NCI-H2227 treated with DMSO at 0.1 percent for 48 hours (cell line): ENCODE results near the gene MRPL51.
"Not testable (repeated sequence)": the region's sequence is repeated elsewhere in the genome, so short reads cannot be mapped to it uniquely, and the experiment has no call there.

Experiments used
- DNase-seq: peaks from one replicate; lab custom pipeline; 2025; lab: John Stamatoyannopoulos, UW

MRPL51 gene

DNA sequence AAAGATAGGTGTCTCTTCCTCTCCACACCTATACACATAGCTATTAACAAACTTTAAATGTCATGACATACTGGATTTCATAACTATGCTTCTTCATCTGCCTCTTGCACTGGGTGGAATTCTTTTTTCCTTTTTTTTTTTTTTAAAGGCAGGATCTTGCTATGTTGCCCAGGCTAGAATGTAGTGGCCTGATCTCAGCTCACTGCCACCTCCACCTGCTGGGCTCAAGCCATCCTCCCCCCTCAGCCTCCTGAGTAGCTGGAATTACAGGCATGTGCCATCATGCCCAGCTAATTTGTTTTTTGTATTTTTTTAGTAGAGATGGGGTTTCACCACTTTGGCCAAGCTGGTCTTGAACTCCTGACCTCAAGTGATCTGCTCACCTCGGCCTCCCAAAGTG is 4.8 kb downstream of the MRPL51 start:
- no peak for DNase-seq

DNA sequence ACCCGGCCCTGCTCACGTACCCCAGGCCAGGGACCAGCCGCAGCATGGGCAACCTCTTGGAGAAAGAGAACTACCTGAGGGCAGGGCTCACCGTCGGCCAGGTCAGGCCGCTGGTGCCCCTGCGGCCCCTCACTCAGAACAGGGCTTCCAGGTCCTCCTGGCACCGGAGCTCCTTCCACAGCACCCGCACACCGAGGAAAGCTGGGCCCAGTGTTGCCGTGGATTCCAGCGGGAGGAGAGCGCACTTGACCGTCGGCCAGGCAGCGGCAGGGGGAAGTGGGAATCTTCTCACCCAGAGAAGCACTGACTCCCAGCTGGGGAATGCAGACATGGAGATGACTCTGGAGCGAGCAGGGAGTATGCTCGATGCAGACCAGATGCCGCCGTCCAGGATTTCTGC is 14.6 kb downstream of the MRPL51 start:
- DNase-seq, result no peak

DNA sequence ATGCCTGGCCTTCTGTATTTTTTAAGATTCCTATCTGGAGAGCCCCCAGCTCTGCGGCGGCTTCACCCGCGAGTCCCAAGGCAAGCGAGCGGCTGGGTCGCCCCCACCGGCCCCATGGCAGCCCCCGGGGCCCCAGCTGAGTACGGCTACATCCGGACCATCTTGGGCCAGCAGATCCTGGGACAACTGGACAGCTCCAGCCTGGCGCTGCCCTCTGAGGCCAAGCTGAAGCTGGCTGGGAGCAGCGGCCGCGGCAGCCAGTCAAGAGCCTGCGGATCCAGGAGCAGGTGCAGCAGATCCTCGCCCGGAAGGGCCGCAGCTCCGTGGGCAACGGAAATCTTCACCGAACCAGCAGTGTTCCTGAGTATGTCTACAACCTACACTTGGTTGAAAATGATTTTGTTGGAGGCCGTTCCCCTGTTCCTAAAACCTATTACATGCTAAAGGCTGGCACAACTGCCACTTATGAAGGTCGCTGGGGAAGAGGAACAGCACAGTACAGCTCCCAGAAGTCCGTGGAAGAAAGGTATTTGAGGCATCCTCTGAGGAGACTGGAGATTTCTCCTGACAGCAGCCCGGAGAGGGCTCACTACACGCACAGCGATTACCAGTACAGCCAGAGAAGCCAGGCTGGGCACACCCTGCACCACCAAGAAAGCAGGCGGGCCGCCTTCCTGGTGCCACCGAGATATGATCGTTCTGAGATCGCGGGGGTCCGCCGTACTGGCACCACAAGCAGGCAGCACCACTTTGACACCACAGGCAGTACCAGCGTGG is 15.3 kb downstream of the MRPL51 start:
- DNase-seq, result not testable (repeated sequence)

GRCh38 chr12:6476489-6476888 is 16.6 kb downstream of the MRPL51 start:
- no peak for DNase-seq

GRCh38 chr12:6475233-6475975 is 17.7 kb downstream of the MRPL51 start:
- not testable (repeated sequence) for DNase-seq

DNA sequence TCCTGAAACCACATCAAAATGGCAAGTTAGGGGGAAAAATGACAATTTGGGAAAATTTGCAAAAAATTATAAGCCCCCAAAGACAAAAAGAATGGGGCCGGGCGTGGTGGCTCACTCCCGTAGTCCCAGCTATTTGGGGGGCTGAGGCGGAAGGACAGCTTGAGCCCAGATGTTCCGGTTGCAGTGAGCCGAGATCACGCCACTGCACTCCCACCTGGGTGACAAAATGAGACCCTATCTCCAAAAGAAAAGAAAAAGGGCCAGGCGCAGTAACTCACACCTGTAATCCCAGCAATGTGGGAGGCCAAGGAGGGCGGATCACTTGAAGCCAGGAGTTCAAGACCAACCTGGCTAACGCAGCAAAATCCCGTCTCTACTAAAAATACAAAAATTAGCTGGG is 20.6 kb downstream of the MRPL51 start:
- no peak for DNase-seq

DNA sequence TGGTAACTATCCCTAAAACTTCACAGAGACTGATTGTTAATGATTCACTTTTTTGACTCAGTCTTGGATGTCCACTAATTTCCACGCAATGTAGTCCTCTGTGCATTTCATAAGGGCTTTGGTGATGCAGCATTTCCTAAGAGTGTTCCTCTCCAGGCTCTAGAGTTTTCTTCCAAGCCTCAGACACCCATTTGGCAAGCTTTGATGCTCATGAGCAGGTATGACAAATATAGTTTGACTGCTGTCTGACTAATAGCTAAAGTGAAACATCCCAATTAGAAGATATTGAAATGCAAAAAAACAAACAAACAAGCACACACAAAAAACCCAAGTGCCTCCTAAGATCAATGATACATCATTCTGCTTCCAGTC is 21.1 kb downstream of the MRPL51 start:
- no peak for DNase-seq

GRCh38 chr12:6470375-6471163 is 22.5 kb downstream of the MRPL51 start, which contains the start of gene VAMP1:
VAMP1 (minus strand) TSS chr12:6470677; CDS start chr12:6470531, 146 bp downstream.
- DNase-seq, result peak; percentile 92

DNA sequence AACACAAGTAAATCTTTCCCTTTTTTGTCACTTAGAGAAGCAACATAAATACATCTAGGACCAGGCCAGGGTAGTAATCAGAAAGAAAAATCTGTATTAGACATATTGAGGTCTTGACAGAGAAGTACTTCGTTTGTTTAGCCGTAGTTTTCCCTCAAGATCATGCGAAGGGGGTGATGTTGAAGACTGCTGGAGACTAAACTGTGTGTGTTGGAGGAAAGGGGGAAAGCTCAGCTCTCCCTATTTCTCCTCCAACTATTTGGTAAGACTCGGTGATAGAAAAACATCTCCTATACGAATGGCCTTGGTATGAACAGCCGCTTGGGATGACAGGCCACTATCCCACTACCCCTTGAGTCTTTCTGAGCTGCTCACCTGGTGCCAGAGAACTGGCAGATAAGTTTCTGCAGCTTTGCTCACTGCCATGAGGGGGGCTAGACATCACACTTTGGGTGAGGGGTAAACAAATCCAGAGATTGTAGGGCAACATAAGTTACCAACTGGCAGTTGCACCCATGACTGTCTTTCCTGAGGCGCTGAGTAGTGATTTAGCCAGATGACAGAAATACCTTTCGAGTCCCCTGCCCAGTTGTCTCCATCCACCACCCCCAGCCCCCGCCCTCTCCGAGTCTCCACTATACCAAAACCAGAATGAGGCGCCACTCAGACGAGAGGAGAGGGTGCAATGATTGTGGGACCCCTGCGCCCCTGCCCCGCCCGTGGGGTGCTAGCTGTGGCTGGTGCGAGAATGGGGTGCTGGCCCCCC is 23.3 kb downstream of the MRPL51 start:
- no peak for DNase-seq

GRCh38 chr12:6469092-6469491 is 24.0 kb downstream of the MRPL51 start:
- DNase-seq, result no peak

- no peak for DNase-seq
Measured at GRCh38 chr12:6468283-6468575, 24.8 kb downstream of the MRPL51 start.

DNA sequence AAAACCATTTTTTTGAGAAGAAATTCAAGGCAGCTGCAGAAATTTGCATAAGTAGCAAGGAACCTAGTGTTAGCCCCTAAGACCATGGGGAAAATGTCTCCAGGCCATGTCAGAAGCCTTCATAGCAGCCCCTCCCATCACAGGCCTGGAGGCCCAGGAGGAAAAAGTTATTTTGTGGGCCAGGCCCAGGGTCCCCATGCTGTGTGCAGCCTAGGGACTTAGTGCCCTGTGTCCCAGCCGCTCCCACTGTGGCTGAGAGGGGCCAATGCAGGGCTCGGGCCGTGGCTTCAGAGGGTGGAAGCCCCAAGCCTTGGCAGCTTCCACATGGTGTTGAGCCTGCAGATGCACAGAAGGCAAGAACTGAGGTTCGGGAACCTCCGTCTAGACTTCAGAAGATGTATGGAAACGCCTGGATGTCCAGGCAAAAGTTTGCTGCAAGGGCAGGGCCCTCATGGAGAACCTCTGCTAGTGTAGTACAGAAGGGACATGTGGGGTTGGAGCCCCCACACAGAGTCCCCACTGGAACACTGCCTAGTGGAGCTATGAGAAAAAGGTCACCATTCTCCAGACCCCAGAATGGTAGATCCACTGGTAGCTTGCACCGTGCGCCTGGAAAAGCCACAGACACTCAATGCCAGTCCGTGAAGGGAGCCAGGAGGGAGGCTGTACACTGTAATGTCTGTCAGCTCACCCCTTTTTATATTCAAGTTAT is 25.3 kb downstream of the MRPL51 start:
- DNase-seq, result not testable (repeated sequence)

- not testable (repeated sequence) for DNase-seq
Measured at GRCh38 chr12:6466751-6467150, 26.3 kb downstream of the MRPL51 start.

DNA sequence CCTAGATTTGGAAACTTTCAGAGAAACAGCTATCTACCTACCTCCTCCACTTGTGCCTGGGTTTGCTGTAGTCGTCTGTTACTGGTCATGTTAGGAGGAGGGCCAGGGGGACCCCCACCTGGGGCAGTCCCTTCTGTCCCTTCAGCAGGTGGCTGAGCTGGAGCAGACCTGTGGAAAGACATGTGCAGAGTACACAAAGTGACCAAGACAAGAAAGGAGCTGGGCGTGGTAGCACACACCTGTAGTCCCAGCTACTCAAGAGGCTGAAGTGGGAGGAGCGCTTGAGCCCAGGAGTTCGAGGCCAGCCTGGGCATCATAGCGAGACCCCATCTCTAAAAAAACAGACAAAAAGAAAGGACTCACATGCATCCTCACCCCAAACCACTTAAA is 26.9 kb downstream of the MRPL51 start:
- DNase-seq, result no peak

DNA sequence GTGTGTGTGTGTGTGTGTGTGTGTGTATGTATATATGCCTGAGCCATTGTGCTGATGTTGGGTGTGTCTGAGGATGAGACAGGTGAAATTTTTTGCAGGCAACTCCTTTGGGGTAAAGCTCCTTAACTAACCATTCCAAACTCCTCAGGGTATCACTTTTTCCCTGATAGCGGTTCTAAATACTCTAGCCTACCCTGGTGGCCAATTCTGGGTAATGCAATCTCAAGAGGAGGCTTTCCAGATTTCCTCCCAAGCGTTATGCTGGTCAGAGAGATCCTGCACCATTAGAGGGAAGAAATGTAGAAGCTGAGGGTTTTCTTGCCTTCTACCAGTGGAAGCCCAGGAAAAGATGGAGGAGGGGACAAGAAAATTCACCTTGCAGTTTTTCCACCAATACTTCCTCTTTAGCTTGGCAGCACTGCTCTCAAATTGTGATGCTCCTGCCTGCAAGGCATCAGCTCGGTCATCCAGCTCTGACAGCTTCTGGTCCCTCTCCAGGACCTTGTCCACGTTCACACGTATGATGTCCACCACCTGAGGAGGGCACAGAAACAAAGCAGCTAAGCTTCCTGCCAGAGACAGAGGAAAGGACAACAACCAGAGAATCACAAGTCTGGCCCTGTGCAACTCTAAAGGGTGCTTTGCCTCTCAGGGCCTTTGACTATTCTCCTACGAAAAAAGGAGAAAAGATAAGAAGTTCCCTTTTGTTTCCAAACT is 27.4 kb downstream of the MRPL51 start:
- peak; percentile 36 for DNase-seq

- DNase-seq, result no peak
Measured at GRCh38 chr12:6464531-6464930, 28.5 kb downstream of the MRPL51 start.

GRCh38 chr12:6463858-6464257 is 29.2 kb downstream of the MRPL51 start:
- DNase-seq, result no peak

DNA sequence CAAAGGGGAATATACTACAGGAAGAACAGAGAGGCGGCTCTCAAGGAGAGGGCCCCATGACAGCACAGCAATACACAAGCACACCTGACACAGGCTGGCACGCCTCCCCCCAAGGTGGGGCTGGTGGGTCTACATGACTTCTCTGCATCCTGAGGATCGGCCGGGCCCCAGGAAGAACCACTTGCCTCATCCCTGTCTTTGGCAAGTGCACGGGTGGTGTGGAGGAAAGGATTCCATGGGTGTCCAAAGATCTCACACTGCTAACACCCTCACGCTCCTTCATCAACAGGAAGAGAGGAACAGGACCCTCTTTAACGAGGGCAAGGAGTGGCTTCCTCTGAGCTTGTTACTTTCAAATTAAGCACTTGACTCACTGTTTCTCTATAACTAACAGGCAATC is 29.8 kb downstream of the MRPL51 start:
- no peak for DNase-seq

DNA sequence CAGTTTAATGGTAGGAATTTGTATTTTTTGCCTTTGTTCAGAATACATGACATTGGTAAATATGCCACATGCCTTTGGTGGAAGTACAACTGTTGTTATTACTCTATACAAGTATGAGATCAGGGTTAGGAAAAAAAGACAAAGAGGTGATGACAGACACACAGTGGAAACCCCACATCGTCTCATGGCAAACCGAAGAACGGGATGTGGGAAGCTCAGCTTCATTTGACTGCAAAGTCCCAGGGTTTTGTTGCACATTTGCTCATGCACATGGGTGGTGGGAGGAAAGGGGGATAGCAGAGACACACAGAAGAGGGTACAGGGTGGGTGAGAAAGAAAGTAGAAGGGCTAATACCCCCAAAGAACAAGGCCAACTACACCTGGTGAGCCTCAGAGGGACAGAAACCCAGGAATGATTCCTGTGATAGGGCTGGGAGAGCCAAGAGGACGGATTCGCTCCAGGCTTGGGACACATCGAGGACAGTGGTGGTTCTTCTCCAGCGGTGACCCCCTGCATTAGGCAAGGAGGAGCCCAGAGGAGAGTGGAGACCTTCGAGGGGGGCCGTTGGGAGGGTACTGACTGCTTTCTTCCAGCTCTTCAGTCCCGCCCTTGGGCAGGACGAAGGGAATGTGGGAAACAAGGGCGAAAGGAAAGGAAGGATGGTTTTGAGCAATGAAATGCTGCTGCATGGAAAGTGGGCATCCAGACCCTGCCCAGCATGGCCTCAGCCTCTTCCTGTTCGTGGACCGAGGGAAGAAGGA is 30.6 kb downstream of the MRPL51 start:
- DNase-seq, result no peak
